ENCODE measurements around the gene CEP112. TPM values are rescaled to one million over a fixed set of nuclear protein-coding genes. Genes with fewer than 3 reads are reported as not detected.
"Not testable (repeated sequence)": the region's sequence is repeated elsewhere in the genome, so short reads cannot be mapped to it uniquely, and the experiment has no call there.

Gene CEP112
- total RNA-seq, 6 experiments from 2014 or later: 5.3 to 7.7 (median 6.9) TPM

DNA sequence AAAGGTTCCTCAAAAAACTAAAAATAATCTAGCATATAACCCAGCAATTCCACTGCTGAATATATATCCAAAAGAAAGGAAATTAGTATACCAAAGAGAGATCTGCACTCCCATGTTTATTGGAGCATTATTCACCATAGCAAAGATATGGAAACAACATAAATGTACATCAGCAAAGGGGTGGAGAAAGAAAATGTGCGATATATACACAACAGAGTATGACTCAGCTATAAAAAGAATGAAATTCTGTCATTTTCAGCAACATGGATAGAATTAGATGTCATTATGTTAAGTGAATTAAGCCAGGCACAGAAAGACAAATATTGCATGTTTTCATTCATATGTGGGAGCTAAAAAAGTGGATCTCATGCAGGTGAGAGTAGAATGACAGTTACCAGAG lies 350.8 kb downstream of the CEP112 start:
- no peak overlapping the region for H3K27ac Mint-ChIP-seq
- no peaks in the 10 kb centered on the region for H3K27me3 Mint-ChIP-seq (ENCODE audit: insufficient read depth)
- H3K4me1 Mint-ChIP-seq (ENCODE audit: low read depth): no peaks in the 10 kb centered on the region
- no peak for DNase-seq
- H3K9me3 Mint-ChIP-seq: peaks cover 10% of the 10 kb centered on the region; the same call in 1 of the 2 replicates
- H3K4me3 Mint-ChIP-seq: no peak overlapping the region
- TF ChIP-seq, protein P1, sequence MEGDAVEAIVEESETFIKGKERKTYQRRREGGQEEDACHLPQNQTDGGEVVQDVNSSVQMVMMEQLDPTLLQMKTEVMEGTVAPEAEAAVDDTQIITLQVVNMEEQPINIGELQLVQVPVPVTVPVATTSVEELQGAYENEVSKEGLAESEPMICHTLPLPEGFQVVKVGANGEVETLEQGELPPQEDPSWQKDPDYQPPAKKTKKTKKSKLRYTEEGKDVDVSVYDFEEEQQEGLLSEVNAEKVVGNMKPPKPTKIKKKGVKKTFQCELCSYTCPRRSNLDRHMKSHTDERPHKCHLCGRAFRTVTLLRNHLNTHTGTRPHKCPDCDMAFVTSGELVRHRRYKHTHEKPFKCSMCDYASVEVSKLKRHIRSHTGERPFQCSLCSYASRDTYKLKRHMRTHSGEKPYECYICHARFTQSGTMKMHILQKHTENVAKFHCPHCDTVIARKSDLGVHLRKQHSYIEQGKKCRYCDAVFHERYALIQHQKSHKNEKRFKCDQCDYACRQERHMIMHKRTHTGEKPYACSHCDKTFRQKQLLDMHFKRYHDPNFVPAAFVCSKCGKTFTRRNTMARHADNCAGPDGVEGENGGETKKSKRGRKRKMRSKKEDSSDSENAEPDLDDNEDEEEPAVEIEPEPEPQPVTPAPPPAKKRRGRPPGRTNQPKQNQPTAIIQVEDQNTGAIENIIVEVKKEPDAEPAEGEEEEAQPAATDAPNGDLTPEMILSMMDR (IDR thresholded peaks at IDR 0.05): no peak
- H3K36me3 Mint-ChIP-seq (ENCODE audit: low read depth): peaks cover 7% of the 10 kb centered on the region; the same call in 1 of the 2 replicates

DNA sequence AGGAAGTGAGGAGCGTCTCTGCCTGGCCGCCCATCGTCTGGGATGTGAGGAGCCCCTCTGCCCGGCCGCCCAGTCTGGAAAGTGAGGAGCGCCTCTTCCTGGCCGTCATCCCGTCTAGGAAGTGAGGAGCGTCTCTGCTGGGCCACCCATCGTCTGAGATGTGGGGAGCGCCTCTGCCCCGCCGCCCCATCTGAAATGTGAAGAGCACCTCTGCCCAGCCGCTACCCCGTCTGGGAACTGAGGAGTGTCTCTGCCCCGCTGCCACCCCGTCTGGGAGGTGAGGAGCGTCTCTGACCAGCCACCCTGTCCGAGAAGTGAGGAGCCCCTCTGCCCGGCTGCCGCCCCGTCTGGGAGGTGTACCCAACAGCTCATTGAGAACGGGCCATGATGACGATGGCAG lies 354.7 kb downstream of the CEP112 start:
- H3K9me3 Mint-ChIP-seq: peaks cover 29% of the 10 kb centered on the region
- not testable (repeated sequence) for H3K4me1 Mint-ChIP-seq (ENCODE audit: low read depth); H3K27me3 Mint-ChIP-seq (ENCODE audit: insufficient read depth); H3K4me3 Mint-ChIP-seq; DNase-seq; H3K27ac Mint-ChIP-seq
- peaks cover 20% of the 10 kb centered on the region for H3K36me3 Mint-ChIP-seq (ENCODE audit: low read depth)

GRCh38 chr17:65833214-65833613 lies 358.7 kb downstream of the CEP112 start:
- H3K4me1 Mint-ChIP-seq (ENCODE audit: low read depth): no peaks in the 10 kb centered on the region
- H3K36me3 Mint-ChIP-seq (ENCODE audit: low read depth): peaks cover 27% of the 10 kb centered on the region
- DNase-seq: no peak
- no peaks in the 10 kb centered on the region for H3K27me3 Mint-ChIP-seq (ENCODE audit: insufficient read depth)
- H3K27ac Mint-ChIP-seq: no peak overlapping the region
- H3K4me3 Mint-ChIP-seq: no peak overlapping the region
- TF ChIP-seq, protein P1 (IDR thresholded peaks at IDR 0.05): no peak
- peaks cover 34% of the 10 kb centered on the region for H3K9me3 Mint-ChIP-seq

DNA sequence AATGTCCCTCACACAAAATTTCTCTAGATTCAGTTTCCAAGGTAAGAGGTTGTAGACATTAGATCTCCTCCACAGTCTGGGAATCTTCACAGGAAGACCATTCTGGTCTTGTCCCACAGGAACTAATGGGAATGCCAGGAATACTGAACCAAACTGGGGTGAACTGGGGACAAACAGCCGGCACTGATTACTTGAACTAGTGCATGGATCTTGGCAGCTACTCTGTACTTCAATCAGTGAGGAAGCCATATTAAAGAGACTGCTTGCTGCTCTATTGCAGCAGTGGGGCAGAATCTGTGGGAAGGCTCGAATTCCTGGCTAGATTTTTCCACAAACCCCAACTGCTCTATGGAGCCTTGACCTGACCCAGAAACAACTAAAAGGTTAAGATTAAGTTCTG lies 361.6 kb downstream of the CEP112 start:
- H3K36me3 Mint-ChIP-seq (ENCODE audit: low read depth): peaks cover 29% of the 10 kb centered on the region
- H3K4me3 Mint-ChIP-seq: no peak overlapping the region
- TF ChIP-seq, protein P1 (IDR thresholded peaks at IDR 0.05): no peak
- H3K9me3 Mint-ChIP-seq: peaks cover 35% of the 10 kb centered on the region
- peaks cover 11% of the 10 kb centered on the region for H3K4me1 Mint-ChIP-seq (ENCODE audit: low read depth)
- H3K27me3 Mint-ChIP-seq (ENCODE audit: insufficient read depth): peaks cover 3% of the 10 kb centered on the region; the same call in 1 of the 2 replicates
- H3K27ac Mint-ChIP-seq: no peak overlapping the region
- DNase-seq: no peak

DNA sequence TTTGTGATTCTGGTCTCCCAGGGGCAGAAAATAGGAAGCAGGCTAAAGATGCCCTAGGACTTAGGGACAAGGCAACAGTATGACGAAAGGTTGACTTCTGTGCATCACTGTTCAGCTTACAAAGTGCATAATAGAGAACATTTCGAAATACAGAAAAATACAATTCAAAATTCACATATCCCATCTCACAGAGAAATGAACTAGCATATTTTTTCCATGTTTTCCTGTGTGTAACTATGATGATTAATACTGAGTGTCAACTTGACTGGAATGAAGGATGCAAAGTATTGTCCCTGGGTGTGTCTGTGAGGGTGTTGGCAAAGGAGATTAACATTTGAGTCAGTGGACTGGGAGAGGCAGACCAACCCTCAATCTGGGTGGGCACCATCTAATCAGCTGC lies 365.4 kb downstream of the CEP112 start:
- not testable (repeated sequence) for H3K36me3 Mint-ChIP-seq (ENCODE audit: low read depth)

GRCh38 chr17:65824901-65825300 lies 367.0 kb downstream of the CEP112 start:
- H3K27ac Mint-ChIP-seq: no peak overlapping the region
- DNase-seq: no peak
- H3K36me3 Mint-ChIP-seq (ENCODE audit: low read depth): 0 out of 2 replicates have a peak, but pooled peaks cover 3% of the 10 kb centered on the region
- H3K27me3 Mint-ChIP-seq (ENCODE audit: insufficient read depth): peaks cover 3% of the 10 kb centered on the region; the same call in 1 of the 2 replicates
- H3K9me3 Mint-ChIP-seq: peaks cover 4% of the 10 kb centered on the region
- no peak overlapping the region for H3K4me3 Mint-ChIP-seq
- TF ChIP-seq, protein P1 (IDR thresholded peaks at IDR 0.05): no peak
- H3K4me1 Mint-ChIP-seq (ENCODE audit: low read depth): peaks cover 11% of the 10 kb centered on the region

More for the DNA sequence above, 365.4 kb downstream of the CEP112 start:
- DNase-seq; H3K27me3 Mint-ChIP-seq (ENCODE audit: insufficient read depth); H3K4me3 Mint-ChIP-seq; H3K27ac Mint-ChIP-seq: not testable (repeated sequence)
- Mint-ChIP-seq H3K9me3 (peaks cover 11% of the 10 kb centered on the region), H3K4me1 (ENCODE audit: low read depth) (peaks cover 11% of the 10 kb centered on the region)

DNA sequence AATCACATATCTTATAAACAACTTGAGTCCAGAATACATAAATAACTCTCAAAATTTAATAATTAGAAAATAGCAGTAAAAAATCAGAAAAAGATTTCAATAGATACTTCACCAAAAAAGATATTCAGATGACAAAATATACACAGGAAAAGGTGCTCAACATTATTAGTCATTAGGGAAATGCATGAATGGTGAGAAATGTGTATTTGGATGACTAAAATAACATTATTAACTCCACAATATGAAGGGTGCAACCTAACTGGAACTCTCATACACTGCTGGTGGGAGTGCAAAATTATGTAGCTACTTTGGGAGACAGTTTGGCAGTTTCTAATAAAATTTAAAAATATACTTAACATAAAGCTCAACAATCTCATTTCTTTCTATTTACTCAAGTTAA lies 368.2 kb downstream of the CEP112 start:
- TF ChIP-seq, protein P1 (IDR thresholded peaks at IDR 0.05): no peak
- Mint-ChIP-seq H3K4me3 (no peak overlapping the region), H3K4me1 (ENCODE audit: low read depth) (peaks cover 11% of the 10 kb centered on the region), H3K36me3 (ENCODE audit: low read depth) (0 out of 2 replicates have a peak, but pooled peaks cover 3% of the 10 kb centered on the region), H3K9me3 (peaks cover 4% of the 10 kb centered on the region), H3K27ac (no peak overlapping the region), H3K27me3 (ENCODE audit: insufficient read depth) (peaks cover 3% of the 10 kb centered on the region; the same call in 1 of the 2 replicates)
- no peak for DNase-seq

All from HFFc6 (cell line).